ENCODE measurements around the gene GAS6. TPM values are rescaled to one million over a fixed set of nuclear protein-coding genes. Genes with fewer than 3 reads are reported as not detected.

GAS6 gene
- total RNA-seq, 1 donor from 2014 or later: 189 TPM

GRCh38 chr13:113776231-113777125 is 87.4 kb downstream of the GAS6 start:
- peak; percentile 64 for DNase-seq (ENCODE audit: missing footprints)
- ATAC-seq: no peak

DNA sequence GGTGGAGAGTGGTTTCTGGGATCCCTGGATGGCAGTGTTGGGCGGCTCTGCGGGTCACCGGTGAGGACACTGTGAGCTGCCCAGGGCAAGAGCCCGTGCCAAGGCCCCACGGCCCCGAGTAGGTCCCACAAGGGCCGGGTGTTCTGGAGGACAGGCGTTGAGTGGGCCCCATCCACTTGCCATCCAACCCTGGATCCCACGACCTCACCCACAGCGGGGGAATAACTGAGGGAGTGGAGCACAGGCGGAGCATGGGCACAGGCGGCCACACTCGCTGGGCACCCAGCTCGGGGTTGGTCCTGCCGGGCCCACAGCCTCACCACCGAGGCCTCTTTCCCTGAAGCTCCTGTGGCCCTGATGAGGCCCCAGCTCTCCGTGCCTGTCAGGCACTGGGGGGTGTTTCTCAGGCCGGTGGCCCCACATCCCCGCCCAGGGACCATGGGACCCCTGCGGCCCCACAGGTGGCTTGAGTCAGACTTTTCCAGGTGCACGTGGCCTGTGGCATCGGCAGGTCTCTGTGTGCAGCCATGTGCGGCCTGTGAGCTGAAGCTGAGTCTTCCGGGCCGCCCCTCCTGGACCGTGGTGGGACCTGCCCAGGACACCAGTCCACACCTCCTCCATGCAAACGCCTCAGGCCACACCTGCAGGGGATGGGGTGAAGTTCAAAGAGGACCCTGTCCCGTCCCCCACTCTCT is 88.3 kb downstream of the GAS6 start:
- DNase-seq (ENCODE audit: missing footprints): peak; percentile 30
- intact Hi-C loops (cut with DNase I): no loop called here
- no peak for ATAC-seq

More at GRCh38 chr13:113776231-113777125, 87.4 kb downstream of the GAS6 start:
- intact Hi-C loops (cut with DNase I): no loop called here

DNA sequence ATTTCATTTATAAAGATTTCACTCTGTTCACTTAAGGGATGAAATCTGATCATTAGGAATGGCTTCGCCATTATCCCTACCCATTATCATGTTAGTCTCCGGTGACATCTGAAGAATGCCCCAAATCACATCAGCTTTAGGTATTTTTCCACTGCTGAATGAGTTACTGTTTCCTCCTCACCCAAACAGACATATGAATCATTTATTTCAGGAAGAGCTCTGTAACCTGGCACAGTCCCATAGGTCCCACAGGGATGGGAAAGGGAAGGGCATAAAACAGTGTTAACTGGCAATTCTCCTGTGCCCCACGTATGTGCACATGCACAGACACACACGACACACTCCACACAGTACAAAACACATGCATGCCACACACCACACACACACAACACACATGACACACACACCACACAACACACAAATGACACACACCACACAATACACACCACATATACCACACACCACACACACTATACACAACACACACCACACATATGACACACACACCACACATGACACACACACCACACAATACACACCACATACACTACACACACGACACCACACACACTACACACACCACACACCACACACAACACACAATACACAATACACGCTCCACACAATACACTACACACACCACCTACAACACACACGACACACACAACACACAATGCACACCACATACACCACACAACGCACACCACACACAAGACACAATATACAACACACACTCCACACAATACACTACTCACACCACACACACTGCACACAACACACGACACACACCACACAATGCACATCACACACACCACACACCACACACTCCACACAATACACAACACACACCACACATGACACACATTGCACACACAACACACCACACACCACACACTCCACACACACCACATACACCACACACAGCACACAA is 89.4 kb downstream of the GAS6 start:
- ATAC-seq (peak; percentile 23), DNase-seq (ENCODE audit: missing footprints) (peak; percentile 32)
- intact Hi-C loops (cut with DNase I): no loop called here

- intact Hi-C loops (cut with DNase I): no loop called here
- DNase-seq (ENCODE audit: missing footprints) (no peak), ATAC-seq (no peak)
Measured at GRCh38 chr13:113771709-113772331, 92.1 kb downstream of the GAS6 start.

- intact Hi-C loops (cut with DNase I): no loop called here
- DNase-seq (ENCODE audit: missing footprints) (no peak), ATAC-seq (no peak)
Measured at GRCh38 chr13:113770937-113771336, 92.9 kb downstream of the GAS6 start.

Other genes starting within 250 kb of the GAS6 start
- not detected for gene ATP4B, start 205.9 kb downstream of the GAS6 start, total RNA-seq
- gene GRK1, start 196.9 kb downstream of the GAS6 start, total RNA-seq: 0.11 TPM
- gene TMEM255B, start 104.8 kb downstream of the GAS6 start, total RNA-seq: 9.8 TPM
- gene C13orf46, start 110.0 kb upstream of the GAS6 start, total RNA-seq: 0.32 TPM